HepG2 (cell line): Measurements from ENCODE around the gene TTC28. TPM values are rescaled to one million over a fixed set of nuclear protein-coding genes. Genes with fewer than 3 reads are reported as not detected.

ENCODE experiments used
- AHDC1 ChIP-seq: sonication (generic); formaldehyde crosslinking; IDR thresholded peaks from 2 replicates; pipeline ENCODE4 v1.5.1; 2020; ENCODE audit warnings: mild to moderate bottlenecking, missing genetic modification reagents, borderline replicate concordance
- ATF5 ChIP-seq: sonication (generic); formaldehyde crosslinking; IDR thresholded peaks from 2 replicates; pipeline ENCODE4 v1.4.0; 2020; ENCODE audit warnings: mild to moderate bottlenecking, low read depth, missing genetic modification reagents
- DZIP1 ChIP-seq: sonication (generic); formaldehyde crosslinking; IDR thresholded peaks from 2 replicates; pipeline ENCODE4 v1.5.0; 2020; ENCODE audit warnings: mild to moderate bottlenecking, missing genetic modification reagents
- PCBP1 ChIP-seq: fragments of 200-400 bp; formaldehyde crosslinking; IDR thresholded peaks from 2 replicates; pipeline ENCODE4 v1.6.1; 2017; ENCODE audit warnings: mild to moderate bottlenecking, low read depth, low read length, borderline replicate concordance
- SAFB2 ChIP-seq: sonication (generic); formaldehyde crosslinking; IDR thresholded peaks from 2 replicates; pipeline ENCODE4 v1.5.1; 2020; ENCODE audit warnings: missing genetic modification reagents, low read depth, mild to moderate bottlenecking, borderline replicate concordance
- TRAFD1 ChIP-seq: sonication (generic); formaldehyde crosslinking; IDR thresholded peaks from 2 replicates; pipeline ENCODE4 v1.5.1; 2020; ENCODE audit warnings: missing genetic modification reagents, mild to moderate bottlenecking, borderline replicate concordance
- ZBTB1 ChIP-seq: sonication (generic); formaldehyde crosslinking; IDR thresholded peaks from 2 replicates; pipeline ENCODE4 v1.4.0; 2020; ENCODE audit warnings: missing genetic modification reagents, borderline replicate concordance
- ZFP36 ChIP-seq: fragments of 150-350 bp; IDR thresholded peaks from 2 replicates; pipeline ENCODE4 v1.6.1; 2018; ENCODE audit warnings: borderline replicate concordance, low read length, low read depth; ENCODE audit not compliant: partially characterized antibody
- ZNF737 ChIP-seq: sonication (generic); formaldehyde crosslinking; IDR thresholded peaks from 2 replicates; pipeline ENCODE4 v1.5.0; 2020; ENCODE audit warnings: missing genetic modification reagents, mild to moderate bottlenecking, borderline replicate concordance
- polyA plus RNA-seq, 8 experiments: library from polyadenylated mRNA; depleted of rRNA in 3 of 8; stranded (reverse) in 7 of 8; unstranded in 1 of 8; fragments of >200 nt; fragmentation: Illumina TruSeq in 4 of 8; extraction: Trizol in 4 of 8; gene quantifications; 2 replicates each; pipeline versions ENCODE4 v1.2.1 to v1.2.3, GENCODE V29; 2011 to 2016; ENCODE audit warnings: low read depth in 4 of 8, missing spikeins in 1 of 8, mixed read lengths in 1 of 8; ENCODE audit not compliant: insufficient read depth in 1 of 8
- total RNA-seq, 5 experiments: library from RNA; depleted of rRNA; stranded (reverse); fragments of >200 nt; fragmentation: Illumina TruSeq; extraction: Trizol; gene quantifications; 2 replicates each; pipeline ENCODE4 v1.2.3, GENCODE V29; 2016; ENCODE audit warnings: low read depth in 1 of 5
- TF ChIP-seq, protein P1 (sequence below): sonication (generic); formaldehyde crosslinking; IDR thresholded peaks from 2 replicates; pipeline ENCODE4 v1.5.1; 2020; ENCODE audit warnings: mild to moderate bottlenecking, missing genetic modification reagents, moderate library complexity

Gene TTC28
- total and polyA plus RNA-seq, 2 of the 13 experiments (the other 11 are each of a cell fraction or from before 2014, with no cell fraction given): 4.2 to 13.1 TPM

GRCh38 chr22:28442264-28442710 is 237.4 kb downstream of the TTC28 start (continued):
- TF ChIP-seq AHDC1 (CRISPR knock-in tag): 0 out of 2 replicates have a peak, but pooled peaks have one; percentile 18
- no peak for TF ChIP-seq ZFP36
- no peak for TF ChIP-seq ZBTB1 (CRISPR knock-in tag)
- no peak for TF ChIP-seq ATF5 (CRISPR knock-in tag)
- TF ChIP-seq, protein P1, sequence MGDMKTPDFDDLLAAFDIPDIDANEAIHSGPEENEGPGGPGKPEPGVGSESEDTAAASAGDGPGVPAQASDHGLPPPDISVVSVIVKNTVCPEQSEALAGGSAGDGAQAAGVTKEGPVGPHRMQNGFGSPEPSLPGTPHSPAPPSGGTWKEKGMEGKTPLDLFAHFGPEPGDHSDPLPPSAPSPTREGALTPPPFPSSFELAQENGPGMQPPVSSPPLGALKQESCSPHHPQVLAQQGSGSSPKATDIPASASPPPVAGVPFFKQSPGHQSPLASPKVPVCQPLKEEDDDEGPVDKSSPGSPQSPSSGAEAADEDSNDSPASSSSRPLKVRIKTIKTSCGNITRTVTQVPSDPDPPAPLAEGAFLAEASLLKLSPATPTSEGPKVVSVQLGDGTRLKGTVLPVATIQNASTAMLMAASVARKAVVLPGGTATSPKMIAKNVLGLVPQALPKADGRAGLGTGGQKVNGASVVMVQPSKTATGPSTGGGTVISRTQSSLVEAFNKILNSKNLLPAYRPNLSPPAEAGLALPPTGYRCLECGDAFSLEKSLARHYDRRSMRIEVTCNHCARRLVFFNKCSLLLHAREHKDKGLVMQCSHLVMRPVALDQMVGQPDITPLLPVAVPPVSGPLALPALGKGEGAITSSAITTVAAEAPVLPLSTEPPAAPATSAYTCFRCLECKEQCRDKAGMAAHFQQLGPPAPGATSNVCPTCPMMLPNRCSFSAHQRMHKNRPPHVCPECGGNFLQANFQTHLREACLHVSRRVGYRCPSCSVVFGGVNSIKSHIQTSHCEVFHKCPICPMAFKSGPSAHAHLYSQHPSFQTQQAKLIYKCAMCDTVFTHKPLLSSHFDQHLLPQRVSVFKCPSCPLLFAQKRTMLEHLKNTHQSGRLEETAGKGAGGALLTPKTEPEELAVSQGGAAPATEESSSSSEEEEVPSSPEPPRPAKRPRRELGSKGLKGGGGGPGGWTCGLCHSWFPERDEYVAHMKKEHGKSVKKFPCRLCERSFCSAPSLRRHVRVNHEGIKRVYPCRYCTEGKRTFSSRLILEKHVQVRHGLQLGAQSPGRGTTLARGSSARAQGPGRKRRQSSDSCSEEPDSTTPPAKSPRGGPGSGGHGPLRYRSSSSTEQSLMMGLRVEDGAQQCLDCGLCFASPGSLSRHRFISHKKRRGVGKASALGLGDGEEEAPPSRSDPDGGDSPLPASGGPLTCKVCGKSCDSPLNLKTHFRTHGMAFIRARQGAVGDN (CRISPR knock-in tag): peak; percentile 97
- TF ChIP-seq SAFB2 (CRISPR knock-in tag): peak; percentile 52; the same call in 1 of the 2 replicates
- TF ChIP-seq PCBP1: no peak
- TF ChIP-seq DZIP1 (CRISPR knock-in tag): no peak
- TF ChIP-seq TRAFD1 (CRISPR knock-in tag): 0 out of 2 replicates have a peak, but pooled peaks have one; percentile 42
- 0 out of 2 replicates have a peak, but pooled peaks have one; percentile 45 for TF ChIP-seq ZNF737
